Natural killer cell (primary cell): Measurements from ENCODE around the gene RND3. TPM values are rescaled to one million over a fixed set of nuclear protein-coding genes. Genes with fewer than 3 reads are reported as not detected.

Experiments
- ATAC-seq, 3 donors: fragments of 150-1000 bp in 2 of 3; fragments of 200-7000 bp in 1 of 3; cut with Tn5 transposase; 1 replicate in 1 of 3; 2 replicates in 2 of 3; pipeline ENCODE4 v1.10.0; 2021; ENCODE audit warnings: mild to moderate bottlenecking in 2 of 3, moderate library complexity in 2 of 3
- DNase-seq, 2 donors: peaks; one replicate each; pipeline versions ENCODE4 v3.0.0 to v3.0.0-alpha.2; 2013 to 2021; ENCODE audit warnings: mixed read lengths in 1 of 2
- H3K27ac ChIP-seq: one replicate; pipeline ENCODE4 v1.5.1; 2013; ENCODE audit warnings: mild to moderate bottlenecking, low read length
- H3K27me3 ChIP-seq: one replicate; pipeline ENCODE4 v1.6.1; 2013; ENCODE audit warnings: low read length; ENCODE audit not compliant: control insufficient read depth, insufficient read depth
- H3K36me3 ChIP-seq: one replicate; pipeline ENCODE4 v1.6.1; 2013; ENCODE audit warnings: low read length; ENCODE audit not compliant: control insufficient read depth, insufficient read depth
- H3K4me1 ChIP-seq: one replicate; pipeline ENCODE4 v1.6.1; 2013; ENCODE audit warnings: low read length; ENCODE audit not compliant: control insufficient read depth, insufficient read depth
- H3K4me3 ChIP-seq: one replicate; pipeline ENCODE4 v1.5.1; 2013; ENCODE audit warnings: low read length
- H3K9me3 ChIP-seq: one replicate; pipeline ENCODE4 v1.6.1; 2013; ENCODE audit warnings: low read length; ENCODE audit not compliant: control insufficient read depth, insufficient read depth
- H3K27ac Mint-ChIP-seq, 2 donors: one replicate each; pipeline ENCODE4 v1.8.0; 2022; ENCODE audit warnings: mild to moderate bottlenecking in 2 of 2, mixed read lengths in 2 of 2, moderate library complexity in 1 of 2
- H3K27me3 Mint-ChIP-seq, 2 donors: one replicate each; pipeline ENCODE4 v1.8.0; 2022; ENCODE audit warnings: low read depth in 2 of 2, mixed read lengths in 2 of 2
- H3K36me3 Mint-ChIP-seq: one replicate; pipeline ENCODE4 v1.8.0; 2022; ENCODE audit warnings: mixed read lengths
- H3K4me1 Mint-ChIP-seq, 2 donors: one replicate each; pipeline ENCODE4 v1.8.0; 2022; ENCODE audit warnings: mixed read lengths in 2 of 2
- H3K4me3 Mint-ChIP-seq: one replicate; pipeline ENCODE4 v1.8.0; 2022; ENCODE audit warnings: mild to moderate bottlenecking, moderate library complexity, mixed read lengths
- H3K9me3 Mint-ChIP-seq, 2 donors: one replicate each; pipeline ENCODE4 v1.8.0; 2022; ENCODE audit warnings: mixed read lengths in 2 of 2
- WGBS: methylation state at CpG from one replicate; pipeline ENCODE4 v1.1.7; 2013; ENCODE audit warnings: missing lambda C conversion rate; ENCODE audit not compliant: insufficient coverage; 5-methylcytosine and 5-hydroxymethylcytosine counted together
- intact Hi-C: fragments of 100-400 bp; cut with micrococcal nuclease; formaldehyde crosslinking; loops from one replicate; pipeline ENCODE4 v1.14.2; 2022
- total RNA-seq, 4 donors: library from RNA; stranded (reverse); fragments of 120-200 nt in 1 of 4; gene quantifications; one replicate each; pipeline versions ENCODE4 v1.2.3 to v1.2.4, GENCODE V29; 2013 to 2022
- TF ChIP-seq, protein P1 (sequence below): fragments of 200-600 bp; IDR thresholded peaks from one replicate; pipeline ENCODE4 v1.8.0; 2022; ENCODE audit warnings: antibody characterized with exemption

The RND3 gene
- total RNA-seq, 3 donors from 2014 or later (not counting 1 experiment from before 2014, with no cell fraction given): not detected

DNA sequence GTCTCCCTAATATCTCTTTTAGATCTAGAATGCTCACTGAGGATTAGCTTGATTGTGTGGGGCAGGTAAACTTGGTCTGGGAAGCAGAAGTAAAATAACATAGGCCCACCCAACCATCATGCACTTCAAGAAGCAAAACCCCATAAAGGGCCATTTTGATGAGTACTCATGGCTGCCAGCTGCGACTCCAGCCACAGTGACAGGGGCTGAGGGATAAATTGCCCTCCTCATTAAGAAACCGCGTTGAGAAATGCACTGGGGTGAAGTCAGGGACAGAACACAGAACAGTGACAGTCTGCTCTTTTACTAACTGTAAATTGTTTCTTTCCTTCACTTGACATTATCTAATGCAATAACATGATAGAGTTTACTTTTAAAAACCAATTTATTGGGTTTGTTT lies 60.2 kb downstream of the RND3 start:
- no peak for ATAC-seq
- H3K27ac Mint-ChIP-seq: no peak overlapping the region
- TF ChIP-seq, protein P1, sequence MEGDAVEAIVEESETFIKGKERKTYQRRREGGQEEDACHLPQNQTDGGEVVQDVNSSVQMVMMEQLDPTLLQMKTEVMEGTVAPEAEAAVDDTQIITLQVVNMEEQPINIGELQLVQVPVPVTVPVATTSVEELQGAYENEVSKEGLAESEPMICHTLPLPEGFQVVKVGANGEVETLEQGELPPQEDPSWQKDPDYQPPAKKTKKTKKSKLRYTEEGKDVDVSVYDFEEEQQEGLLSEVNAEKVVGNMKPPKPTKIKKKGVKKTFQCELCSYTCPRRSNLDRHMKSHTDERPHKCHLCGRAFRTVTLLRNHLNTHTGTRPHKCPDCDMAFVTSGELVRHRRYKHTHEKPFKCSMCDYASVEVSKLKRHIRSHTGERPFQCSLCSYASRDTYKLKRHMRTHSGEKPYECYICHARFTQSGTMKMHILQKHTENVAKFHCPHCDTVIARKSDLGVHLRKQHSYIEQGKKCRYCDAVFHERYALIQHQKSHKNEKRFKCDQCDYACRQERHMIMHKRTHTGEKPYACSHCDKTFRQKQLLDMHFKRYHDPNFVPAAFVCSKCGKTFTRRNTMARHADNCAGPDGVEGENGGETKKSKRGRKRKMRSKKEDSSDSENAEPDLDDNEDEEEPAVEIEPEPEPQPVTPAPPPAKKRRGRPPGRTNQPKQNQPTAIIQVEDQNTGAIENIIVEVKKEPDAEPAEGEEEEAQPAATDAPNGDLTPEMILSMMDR: no peak
- no peaks in the 10 kb centered on the region for H3K9me3 ChIP-seq
- no peaks in the 10 kb centered on the region for H3K36me3 Mint-ChIP-seq
- no peak overlapping the region for H3K27ac ChIP-seq
- no peaks in the 10 kb centered on the region for H3K36me3 ChIP-seq
- DNase-seq: no peak
- H3K27me3 ChIP-seq: no peaks in the 10 kb centered on the region
- intact Hi-C loops: no loop called here
- H3K27me3 Mint-ChIP-seq: no peaks in the 10 kb centered on the region
- 60% methylated on average over 3 of the region's 3 CpGs for WGBS
- no peaks in the 10 kb centered on the region for H3K4me1 Mint-ChIP-seq
- H3K4me3 ChIP-seq: no peak overlapping the region
- no peaks in the 10 kb centered on the region for H3K4me1 ChIP-seq
- H3K9me3 Mint-ChIP-seq: peaks cover 8 to 10% of the 10 kb centered on the region in 2 donors
- H3K4me3 Mint-ChIP-seq: no peak overlapping the region

DNA sequence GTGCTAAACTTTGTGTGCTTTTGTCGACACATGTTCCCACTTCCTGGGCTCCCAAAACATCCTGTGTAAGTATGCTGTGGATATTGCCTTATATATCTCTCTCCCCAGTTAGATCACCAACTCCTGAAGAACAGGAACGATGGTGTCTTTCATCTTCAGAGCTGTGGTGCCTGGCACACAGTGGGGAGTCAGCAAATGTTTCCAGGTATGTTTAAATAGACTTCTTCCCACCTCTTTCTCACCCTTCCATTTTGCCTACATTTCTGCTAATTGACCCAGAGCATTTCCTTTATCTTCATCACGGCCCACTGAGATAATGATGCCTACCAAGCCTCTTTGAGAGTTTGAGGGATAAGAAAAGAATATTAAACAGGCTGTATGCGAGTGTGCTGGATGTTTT lies 60.7 kb downstream of the RND3 start:
- 64% methylated on average over 4 of the region's 4 CpGs for WGBS
- H3K4me1 ChIP-seq: no peaks in the 10 kb centered on the region
- ATAC-seq: no peak
- no peaks in the 10 kb centered on the region for H3K9me3 ChIP-seq
- intact Hi-C loops: no loop called here
- H3K4me3 ChIP-seq: no peak overlapping the region
- TF ChIP-seq, protein P1: no peak
- H3K27ac ChIP-seq: no peak overlapping the region
- H3K4me3 Mint-ChIP-seq: no peak overlapping the region
- H3K36me3 Mint-ChIP-seq: no peaks in the 10 kb centered on the region
- H3K27me3 Mint-ChIP-seq: no peaks in the 10 kb centered on the region
- no peak for DNase-seq
- no peak overlapping the region for H3K27ac Mint-ChIP-seq
- no peaks in the 10 kb centered on the region for H3K36me3 ChIP-seq
- H3K27me3 ChIP-seq: no peaks in the 10 kb centered on the region
- no peaks in the 10 kb centered on the region for H3K4me1 Mint-ChIP-seq
- peaks cover 9 to 11% of the 10 kb centered on the region in 2 donors for H3K9me3 Mint-ChIP-seq

- no peak for ATAC-seq
- no peaks in the 10 kb centered on the region for H3K4me1 Mint-ChIP-seq
- H3K27me3 Mint-ChIP-seq: no peaks in the 10 kb centered on the region
- H3K4me3 Mint-ChIP-seq: no peak overlapping the region
- intact Hi-C loops: no loop called here
- H3K27ac Mint-ChIP-seq: no peak overlapping the region
- TF ChIP-seq, protein P1: no peak
- H3K36me3 Mint-ChIP-seq: no peaks in the 10 kb centered on the region
- Histone ChIP-seq H3K4me3 (no peak overlapping the region), H3K9me3 (no peaks in the 10 kb centered on the region), H3K36me3 (no peaks in the 10 kb centered on the region), H3K4me1 (no peaks in the 10 kb centered on the region), H3K27me3 (no peaks in the 10 kb centered on the region), H3K27ac (no peak overlapping the region)
- DNase-seq: no peak
- 36% methylated on average over 2 of the region's 2 CpGs for WGBS
- H3K9me3 Mint-ChIP-seq: peaks cover 9 to 11% of the 10 kb centered on the region in 2 donors
Observed at GRCh38 chr2:150426315-150426714, 61.2 kb downstream of the RND3 start.
